Stimulated activated CD4-positive, alpha-beta T cell treated with anti-CD3 and anti-CD28 coated beads, Interleukin-4, amount 100 ng/mL, for 24 hours (primary cell): Measurements from ENCODE around the gene FUBP3.
"Not testable (repeated sequence)": the region's sequence is repeated elsewhere in the genome, so short reads cannot be mapped to it uniquely, and the experiment has no call there.

Experiments used
- DNase-seq: peaks from one replicate; pipeline ENCODE4 v3.0.0-alpha.2; 2020

FUBP3 gene

GRCh38 chr9:130664251-130665028, 85.1 kb downstream of the FUBP3 start, which contains the start of gene PRDM12:
Gene PRDM12 (plus strand): TSS chr9:130664594. CDS start chr9:130664654, 60 bp downstream.
- no peak for DNase-seq

DNA sequence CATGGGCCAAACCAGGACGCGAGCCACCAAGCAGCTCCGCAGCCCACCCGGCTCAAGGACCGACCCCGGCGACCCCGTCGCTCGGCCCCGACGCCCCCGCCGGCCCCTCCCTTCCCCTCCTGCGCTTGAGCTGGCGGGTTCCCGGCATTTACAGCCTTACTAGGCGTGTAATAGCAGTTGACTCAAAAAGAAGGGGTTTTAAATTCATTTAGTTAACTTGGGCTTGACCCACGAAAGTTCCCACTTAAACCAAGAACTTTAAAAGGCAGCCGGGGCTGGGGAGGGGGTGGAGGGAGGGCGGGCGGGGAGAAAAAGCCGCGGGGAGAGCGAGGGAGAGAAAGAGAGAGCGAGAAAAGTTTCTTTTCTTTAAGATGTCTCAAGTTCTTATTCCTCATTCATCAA, 85.7 kb downstream of the FUBP3 start:
- no peak for DNase-seq

DNA sequence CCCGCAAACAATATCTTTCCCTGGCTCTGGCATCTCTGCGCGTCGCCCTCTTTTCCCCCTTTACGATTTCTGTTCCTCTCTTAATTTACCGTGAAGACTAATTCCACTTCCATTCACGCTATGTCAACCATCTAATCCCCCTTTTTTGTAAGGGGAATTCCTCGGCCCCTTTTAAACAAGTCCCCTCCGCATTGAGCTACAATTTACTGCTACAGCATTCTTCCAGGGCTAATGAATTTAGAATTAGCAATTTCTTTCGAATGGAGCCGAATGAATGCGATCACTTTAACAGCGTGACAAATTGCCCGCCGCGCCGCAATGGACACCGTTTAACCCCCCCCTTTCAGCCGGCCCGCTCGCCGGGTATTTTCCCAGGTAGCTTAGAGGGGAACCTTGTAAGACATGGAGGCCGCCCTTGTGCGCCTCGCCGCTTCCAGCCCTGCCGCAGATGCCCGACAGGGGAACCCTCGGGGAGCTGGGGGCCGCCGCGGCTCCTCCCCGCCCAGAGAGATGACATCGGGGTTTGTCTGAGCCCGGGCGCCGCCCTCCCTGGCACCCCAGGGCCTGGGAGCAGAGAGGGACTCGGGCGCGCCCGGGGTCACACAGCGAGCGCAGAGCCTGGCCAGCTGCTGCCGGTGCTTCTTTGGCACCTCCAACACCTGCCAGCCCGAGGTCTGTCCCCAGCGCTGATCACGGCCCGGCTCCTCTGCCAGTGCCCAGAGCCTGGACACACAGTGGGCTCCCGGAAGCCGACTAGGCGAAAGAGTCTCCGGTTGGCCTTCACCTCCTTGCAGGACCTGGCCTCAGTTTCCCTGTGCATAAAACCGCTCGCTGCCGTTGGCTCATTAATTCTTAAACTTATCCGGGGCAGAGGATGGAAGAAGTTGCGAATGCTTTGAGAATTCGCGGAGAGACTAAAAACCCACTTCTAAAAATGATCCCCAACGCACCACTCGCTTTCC, 86.3 kb downstream of the FUBP3 start:
- no peak for DNase-seq

GRCh38 chr9:130666393-130667119, 87.2 kb downstream of the FUBP3 start:
- DNase-seq, result no peak

DNA sequence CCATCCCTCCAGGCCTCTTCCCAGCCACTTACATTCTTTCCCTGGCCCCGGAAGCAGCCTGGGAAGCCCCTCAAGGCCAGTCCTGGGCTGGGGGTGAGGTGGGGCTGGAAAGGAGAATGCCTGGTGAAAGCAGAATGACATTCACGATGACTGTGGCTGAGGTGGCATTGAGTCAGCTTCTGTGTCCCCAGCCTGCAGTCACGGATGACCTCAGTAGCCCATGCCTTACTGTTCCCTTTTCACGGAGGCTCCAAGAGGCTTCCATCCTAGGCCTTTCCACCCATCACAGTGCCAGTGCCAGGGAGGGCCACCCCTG, 87.7 kb downstream of the FUBP3 start:
- DNase-seq, result no peak

DNA sequence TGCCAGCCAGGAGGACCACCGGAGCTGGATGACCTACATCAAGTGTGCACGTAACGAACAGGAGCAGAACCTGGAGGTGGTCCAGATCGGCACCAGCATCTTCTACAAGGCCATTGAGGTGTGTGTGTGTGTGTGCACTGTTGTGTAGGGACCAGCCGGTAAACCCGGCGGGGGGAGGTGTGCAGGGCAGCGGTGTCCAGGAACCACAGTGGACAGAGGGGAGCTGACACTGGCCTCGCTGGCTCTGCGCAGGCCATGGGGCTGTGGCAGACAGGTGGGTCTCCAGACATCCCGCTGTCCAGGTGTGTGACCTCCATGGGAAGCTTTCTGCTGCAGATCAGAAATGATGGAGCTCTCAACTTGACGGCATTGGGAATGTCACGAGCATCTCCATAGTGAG, 88.8 kb downstream of the FUBP3 start:
- DNase-seq, result no peak

- no peak for DNase-seq
Observed at GRCh38 chr9:130668659-130669058, 89.3 kb downstream of the FUBP3 start.

DNA sequence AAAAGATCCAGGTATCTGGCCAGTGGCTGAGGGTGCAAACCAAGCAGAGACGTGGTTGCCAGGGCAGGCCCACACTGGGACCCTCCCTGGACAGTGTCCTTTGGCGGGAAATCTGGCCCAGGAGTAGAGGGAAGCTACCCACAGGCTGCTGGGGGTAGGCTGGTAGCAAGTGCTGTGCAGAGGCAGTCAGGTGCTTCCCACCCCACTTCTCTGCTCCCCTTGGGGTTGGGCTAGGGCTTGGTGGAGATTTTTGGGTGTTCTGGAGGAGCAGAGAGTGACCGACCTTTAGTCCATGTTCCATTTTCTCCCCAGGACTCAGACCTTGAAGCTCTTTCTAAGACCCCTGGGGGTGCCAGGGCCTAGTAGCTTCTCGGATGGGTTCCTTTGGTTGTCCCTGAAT, 90.6 kb downstream of the FUBP3 start:
- DNase-seq, result no peak

DNA sequence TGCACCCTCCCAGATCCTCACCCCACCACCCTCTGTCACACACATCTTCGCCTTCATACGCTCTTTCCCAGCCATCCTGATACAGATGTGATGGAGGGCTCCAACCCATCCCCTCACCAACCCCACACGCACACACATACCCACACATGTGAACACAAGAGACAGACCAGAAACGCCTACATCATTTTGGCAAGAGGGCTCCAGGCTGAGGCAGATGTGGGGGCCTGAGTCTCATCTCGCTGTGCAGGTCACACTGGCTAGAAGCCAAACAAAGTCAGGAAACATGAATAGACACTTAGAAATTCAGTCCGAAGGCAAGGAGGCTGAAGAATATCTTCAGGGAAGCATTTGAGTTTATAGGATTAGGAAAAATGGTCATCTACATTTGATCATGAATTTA, 91.3 kb downstream of the FUBP3 start:
- no peak for DNase-seq

- no peak for DNase-seq
Observed at GRCh38 chr9:130672466-130672865, 93.1 kb downstream of the FUBP3 start.

DNA sequence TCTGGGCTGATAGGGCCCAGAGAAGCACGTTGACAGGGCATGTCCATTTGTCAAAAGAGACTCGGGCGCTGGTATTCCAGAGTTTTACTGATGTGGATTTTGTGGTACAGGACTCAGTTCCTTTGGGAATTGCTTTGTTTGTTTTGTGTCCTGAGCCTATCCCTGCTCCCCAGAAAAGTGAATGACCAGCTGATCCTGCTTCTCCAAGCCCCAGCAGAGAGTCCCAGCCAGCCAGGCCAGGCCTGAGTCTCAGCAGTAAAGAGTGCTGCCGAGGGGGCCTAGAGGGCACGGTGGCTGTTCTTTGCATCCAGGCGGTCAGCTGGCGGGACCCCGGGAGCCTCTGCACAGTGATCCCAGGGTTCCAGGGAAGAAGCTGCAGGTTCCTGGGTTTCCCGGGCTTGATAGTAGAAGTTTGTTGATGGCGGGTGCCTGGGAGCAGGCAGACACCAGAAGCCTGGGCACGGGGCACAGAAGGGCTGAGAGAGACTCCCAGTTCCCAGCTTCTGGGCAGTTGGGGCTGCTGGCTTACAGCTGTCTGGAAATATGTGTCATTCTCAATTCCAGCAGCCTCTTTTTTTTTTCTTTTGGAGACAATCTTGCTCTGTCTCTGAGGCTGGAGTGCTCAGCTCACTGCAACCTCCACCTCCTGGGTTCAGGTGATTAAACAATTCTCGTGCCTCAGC, 93.7 kb downstream of the FUBP3 start:
- DNase-seq, result no peak

DNA sequence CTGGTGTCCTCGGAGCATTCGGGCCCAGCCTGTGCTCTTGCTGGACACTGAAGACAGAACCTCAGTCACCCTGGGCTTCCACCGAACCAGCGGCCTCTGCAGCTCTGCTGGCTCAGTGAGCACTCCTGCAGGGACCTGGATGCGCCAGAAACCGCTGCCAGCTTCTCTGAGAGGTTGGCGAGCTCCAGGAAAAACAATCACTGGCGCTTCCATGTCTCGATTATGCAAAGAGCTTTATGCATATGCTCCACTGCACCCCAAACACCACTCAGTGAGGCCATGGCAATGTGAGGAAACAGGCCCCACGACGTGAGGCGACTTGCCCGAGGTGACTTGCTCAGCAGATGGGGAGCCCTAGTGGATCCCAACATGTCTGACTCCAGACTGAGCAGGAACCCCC, 96.0 kb downstream of the FUBP3 start:
- no peak for DNase-seq

DNA sequence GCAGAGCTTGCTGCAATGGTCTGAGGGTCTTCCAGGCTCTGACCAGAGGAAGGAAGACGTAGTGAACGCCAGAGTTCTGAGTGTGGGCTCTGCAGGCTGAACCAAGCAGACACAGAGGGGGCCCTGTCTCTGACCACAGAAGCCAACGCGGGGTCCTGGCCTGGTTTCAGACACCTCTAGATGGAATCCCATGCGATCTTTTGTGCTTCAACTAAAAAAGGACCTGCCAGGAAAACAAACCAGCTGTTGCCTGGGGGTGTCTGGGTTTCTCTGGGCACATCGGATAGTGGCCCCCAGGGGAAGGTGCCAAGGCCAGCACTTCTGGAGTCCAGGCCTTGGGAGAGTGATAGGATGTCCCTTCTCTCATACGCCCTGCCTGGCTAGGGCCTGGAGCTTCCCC, 97.9 kb downstream of the FUBP3 start:
- DNase-seq, result no peak

DNA sequence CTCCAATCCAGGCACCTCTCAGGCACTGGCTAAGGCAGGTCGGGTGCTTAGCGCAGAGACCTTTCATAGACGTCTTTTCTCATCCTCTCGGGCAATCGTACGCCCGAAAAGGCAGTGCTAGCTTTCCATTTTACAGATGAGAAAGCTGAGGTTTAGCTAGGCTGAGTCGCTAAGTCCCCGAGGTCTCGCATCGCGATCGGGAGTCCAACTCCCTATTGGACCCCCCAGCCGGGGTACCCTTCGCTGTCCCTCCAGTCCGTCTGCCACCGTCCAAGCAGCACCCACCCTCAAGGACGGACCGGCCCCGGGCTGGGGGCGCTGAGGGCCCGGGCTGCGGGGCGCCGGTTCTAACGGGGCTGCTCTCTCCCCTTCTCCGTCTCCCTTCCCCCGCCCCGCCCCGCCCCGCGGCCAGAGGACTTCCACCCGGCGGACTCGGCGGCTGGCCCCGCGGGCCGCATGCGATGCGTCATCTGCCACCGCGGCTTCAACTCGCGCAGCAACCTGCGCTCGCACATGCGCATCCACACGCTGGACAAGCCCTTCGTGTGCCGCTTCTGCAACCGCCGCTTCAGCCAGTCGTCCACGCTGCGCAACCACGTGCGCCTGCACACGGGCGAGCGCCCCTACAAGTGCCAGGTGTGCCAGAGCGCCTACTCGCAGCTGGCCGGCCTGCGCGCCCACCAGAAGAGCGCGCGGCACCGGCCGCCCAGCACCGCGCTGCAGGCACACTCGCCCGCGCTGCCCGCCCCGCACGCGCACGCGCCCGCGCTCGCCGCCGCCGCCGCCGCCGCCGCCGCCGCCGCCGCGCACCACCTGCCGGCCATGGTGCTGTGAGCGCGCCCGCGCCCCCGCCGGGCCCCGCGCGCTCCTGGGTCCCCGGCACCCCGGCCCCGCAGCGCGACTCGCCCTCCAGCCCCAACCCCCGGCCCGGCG, 101.7 kb downstream of the FUBP3 start:
- DNase-seq, result peak; percentile 67

GRCh38 chr9:130681769-130682420, 102.5 kb downstream of the FUBP3 start:
- DNase-seq, result no peak

DNA sequence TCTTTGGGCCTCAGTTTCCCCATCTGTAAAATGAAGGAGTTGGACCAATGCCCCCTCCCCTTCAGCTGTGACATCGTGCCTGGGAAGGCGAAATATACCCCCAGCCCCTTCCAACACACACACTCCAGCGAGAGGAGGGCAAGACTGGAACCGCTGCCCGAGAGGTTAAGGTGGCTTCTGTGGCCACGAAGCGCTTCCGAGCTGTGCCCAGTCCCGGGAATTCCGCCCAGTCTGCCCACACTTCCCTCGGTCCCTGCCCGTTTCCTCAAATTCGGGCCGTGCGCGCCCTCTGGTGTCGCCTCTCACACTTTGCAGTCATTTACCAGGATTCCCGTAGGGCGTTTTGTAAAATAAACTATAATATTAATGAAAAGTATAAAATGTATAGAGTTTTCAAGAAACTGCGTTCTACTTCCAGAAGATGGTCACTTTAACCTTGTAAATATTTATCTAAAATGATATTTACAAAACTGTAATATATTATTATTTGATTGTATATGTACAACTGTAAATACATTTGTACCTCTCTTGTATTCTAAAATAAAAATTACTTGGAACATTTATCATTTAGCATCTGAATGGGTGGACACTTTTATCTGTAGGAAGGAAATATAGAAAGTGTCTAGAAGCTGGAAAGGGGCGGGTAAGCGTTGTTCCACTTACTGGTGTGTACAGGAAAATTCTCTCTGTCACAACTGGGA, 103.2 kb downstream of the FUBP3 start:
- DNase-seq, result peak; percentile 68

- DNase-seq, result no peak
Observed at GRCh38 chr9:130685104-130685503, 105.7 kb downstream of the FUBP3 start.

GRCh38 chr9:130685945-130686344, 106.6 kb downstream of the FUBP3 start:
- not testable (repeated sequence) for DNase-seq

DNA sequence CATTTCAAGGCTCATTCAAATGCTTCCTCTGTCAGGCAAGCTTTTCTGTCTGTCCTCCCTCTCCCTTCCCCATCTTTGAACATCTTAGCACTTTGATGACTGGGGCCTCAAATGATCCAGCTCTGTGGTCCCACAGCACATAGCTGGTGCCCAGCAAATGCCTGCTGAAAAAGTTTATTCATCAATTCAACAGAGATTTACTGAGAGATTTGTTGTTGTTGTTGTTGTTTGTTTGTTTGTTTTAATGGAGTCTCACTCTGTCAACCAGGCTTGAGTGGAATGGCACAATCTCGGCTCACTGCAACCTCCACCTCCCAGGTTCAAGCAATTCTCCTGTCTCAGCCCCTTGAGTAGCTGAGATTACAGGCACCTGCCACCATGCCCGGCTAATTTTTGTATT, 108.2 kb downstream of the FUBP3 start:
- DNase-seq, result no peak
